ENCODE results near the gene GPR65. TPM values are rescaled to one million over a fixed set of nuclear protein-coding genes. Genes with fewer than 3 reads are reported as not detected.

The GPR65 gene
- total and polyA plus RNA-seq, 10 of the 15 experiments (the other 5 are each of a cell fraction or from before 2014, with no cell fraction given) = 4.4 to 14.7 (median 9.4) TPM

DNA sequence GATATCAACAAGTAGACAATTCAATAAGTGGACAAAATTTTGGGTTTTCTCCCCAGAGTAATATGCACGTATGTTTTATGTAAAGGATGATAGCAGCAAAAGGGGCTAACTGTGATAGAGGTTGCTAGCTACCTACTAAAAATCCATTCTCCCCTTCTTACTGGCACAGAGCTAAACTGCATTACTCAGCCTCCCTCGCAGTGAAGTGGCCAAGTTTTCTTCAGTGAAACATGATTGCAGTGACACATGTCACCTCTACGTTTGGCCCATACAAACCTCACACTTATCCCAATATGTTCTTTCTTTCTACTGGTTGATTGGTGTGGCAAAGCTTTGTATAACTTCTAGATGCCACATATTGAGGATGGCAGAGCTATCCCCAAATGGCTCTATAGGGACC, 34.3 kb downstream of the GPR65 start:
- Histone ChIP-seq H3K4me1 (ENCODE audit: control insufficient read depth, insufficient read depth, low read length) (no peaks in the 10 kb centered on the region), H3K27me3 (replicated peaks in 1 of 2; ENCODE audit: control insufficient read depth in 2 of 2, insufficient read depth in 2 of 2, low read length in 1 of 2) (peaks cover 0 to 3% of the 10 kb centered on the region in 2 experiments; a peak in 1 of 4 replicates), H3K79me2 (ENCODE audit: control insufficient read depth, insufficient read depth, low read length) (no peaks in the 10 kb centered on the region), H2AFZ (ENCODE audit: control insufficient read depth, low read depth, low read length) (no peak overlapping the region), H4K20me1 (ENCODE audit: control insufficient read depth, insufficient read depth) (no peaks in the 10 kb centered on the region), H3K36me3 (ENCODE audit: control insufficient read depth in 2 of 2, insufficient read depth in 2 of 2, low read length in 1 of 2) (no peaks in the 10 kb centered on the region), H3K4me2 (ENCODE audit: control insufficient read depth, insufficient read depth) (no peak overlapping the region), H3K9me3 (replicated peaks; ENCODE audit: control insufficient read depth, insufficient read depth, low read length) (no peaks in the 10 kb centered on the region), H3K9ac (ENCODE audit: control insufficient read depth, insufficient read depth, low read length) (no peak overlapping the region), H3K4me3 (no peak overlapping the region), H3K27ac (ENCODE audit: control insufficient read depth, insufficient read depth) (no peak overlapping the region)
- SMC1A ChIA-PET (ENCODE audit: uncharacterized antibody, unreplicated experiment) = interaction anchor here (1.3 kb wide), 1 partner anchor 16 kb away, joined by 4 read pairs; no protein-coding TSS in a partner anchor
- TF ChIP-seq GATAD2B (conservative IDR thresholded peaks at IDR 0.05; ENCODE audit: low read depth) (no peak), YY1 (IDR thresholded peaks at IDR 0.05; ENCODE audit: low read depth, low read length) (no peak), STAT1 (conservative IDR thresholded peaks at IDR 0.05) (no peak), ZNF274 (IDR thresholded peaks at IDR 0.05; ENCODE audit: insufficient read depth, insufficient read length) (no peak), ETV6 (conservative IDR thresholded peaks at IDR 0.05 in 1 of 2, IDR thresholded peaks at IDR 0.05 in 1 of 2; ENCODE audit: borderline replicate concordance in 1 of 2, low read depth in 1 of 2) (no peak), POU2F2 (IDR thresholded peaks at IDR 0.05; ENCODE audit: borderline replicate concordance, low read depth, low read length) (no peak), PAX5 (IDR thresholded peaks at IDR 0.05; ENCODE audit: borderline replicate concordance, low read depth, low read length) (no peak), IKZF1 (conservative IDR thresholded peaks at IDR 0.05) (no peak), LARP7 (IDR thresholded peaks at IDR 0.05) (no peak), POLR2AphosphoS2 (IDR thresholded peaks at IDR 0.05; ENCODE audit: low read depth, low read length) (no peak), SMARCA5 (IDR thresholded peaks at IDR 0.05) (no peak)
- TF ChIP-seq, protein P1, sequence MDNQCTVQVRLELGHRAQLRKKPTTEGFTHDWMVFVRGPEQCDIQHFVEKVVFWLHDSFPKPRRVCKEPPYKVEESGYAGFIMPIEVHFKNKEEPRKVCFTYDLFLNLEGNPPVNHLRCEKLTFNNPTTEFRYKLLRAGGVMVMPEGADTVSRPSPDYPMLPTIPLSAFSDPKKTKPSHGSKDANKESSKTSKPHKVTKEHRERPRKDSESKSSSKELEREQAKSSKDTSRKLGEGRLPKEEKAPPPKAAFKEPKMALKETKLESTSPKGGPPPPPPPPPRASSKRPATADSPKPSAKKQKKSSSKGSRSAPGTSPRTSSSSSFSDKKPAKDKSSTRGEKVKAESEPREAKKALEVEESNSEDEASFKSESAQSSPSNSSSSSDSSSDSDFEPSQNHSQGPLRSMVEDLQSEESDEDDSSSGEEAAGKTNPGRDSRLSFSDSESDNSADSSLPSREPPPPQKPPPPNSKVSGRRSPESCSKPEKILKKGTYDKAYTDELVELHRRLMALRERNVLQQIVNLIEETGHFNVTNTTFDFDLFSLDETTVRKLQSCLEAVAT (IDR thresholded peaks at IDR 0.05) = no peak
- TF ChIP-seq, protein P2, sequence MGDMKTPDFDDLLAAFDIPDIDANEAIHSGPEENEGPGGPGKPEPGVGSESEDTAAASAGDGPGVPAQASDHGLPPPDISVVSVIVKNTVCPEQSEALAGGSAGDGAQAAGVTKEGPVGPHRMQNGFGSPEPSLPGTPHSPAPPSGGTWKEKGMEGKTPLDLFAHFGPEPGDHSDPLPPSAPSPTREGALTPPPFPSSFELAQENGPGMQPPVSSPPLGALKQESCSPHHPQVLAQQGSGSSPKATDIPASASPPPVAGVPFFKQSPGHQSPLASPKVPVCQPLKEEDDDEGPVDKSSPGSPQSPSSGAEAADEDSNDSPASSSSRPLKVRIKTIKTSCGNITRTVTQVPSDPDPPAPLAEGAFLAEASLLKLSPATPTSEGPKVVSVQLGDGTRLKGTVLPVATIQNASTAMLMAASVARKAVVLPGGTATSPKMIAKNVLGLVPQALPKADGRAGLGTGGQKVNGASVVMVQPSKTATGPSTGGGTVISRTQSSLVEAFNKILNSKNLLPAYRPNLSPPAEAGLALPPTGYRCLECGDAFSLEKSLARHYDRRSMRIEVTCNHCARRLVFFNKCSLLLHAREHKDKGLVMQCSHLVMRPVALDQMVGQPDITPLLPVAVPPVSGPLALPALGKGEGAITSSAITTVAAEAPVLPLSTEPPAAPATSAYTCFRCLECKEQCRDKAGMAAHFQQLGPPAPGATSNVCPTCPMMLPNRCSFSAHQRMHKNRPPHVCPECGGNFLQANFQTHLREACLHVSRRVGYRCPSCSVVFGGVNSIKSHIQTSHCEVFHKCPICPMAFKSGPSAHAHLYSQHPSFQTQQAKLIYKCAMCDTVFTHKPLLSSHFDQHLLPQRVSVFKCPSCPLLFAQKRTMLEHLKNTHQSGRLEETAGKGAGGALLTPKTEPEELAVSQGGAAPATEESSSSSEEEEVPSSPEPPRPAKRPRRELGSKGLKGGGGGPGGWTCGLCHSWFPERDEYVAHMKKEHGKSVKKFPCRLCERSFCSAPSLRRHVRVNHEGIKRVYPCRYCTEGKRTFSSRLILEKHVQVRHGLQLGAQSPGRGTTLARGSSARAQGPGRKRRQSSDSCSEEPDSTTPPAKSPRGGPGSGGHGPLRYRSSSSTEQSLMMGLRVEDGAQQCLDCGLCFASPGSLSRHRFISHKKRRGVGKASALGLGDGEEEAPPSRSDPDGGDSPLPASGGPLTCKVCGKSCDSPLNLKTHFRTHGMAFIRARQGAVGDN (IDR thresholded peaks at IDR 0.05) = no peak
- TF ChIP-seq, protein P3, sequence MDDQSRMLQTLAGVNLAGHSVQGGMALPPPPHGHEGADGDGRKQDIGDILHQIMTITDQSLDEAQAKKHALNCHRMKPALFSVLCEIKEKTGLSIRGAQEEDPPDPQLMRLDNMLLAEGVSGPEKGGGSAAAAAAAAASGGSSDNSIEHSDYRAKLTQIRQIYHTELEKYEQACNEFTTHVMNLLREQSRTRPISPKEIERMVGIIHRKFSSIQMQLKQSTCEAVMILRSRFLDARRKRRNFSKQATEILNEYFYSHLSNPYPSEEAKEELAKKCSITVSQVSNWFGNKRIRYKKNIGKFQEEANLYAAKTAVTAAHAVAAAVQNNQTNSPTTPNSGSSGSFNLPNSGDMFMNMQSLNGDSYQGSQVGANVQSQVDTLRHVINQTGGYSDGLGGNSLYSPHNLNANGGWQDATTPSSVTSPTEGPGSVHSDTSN (IDR thresholded peaks at IDR 0.05; ENCODE audit: insufficient replicate concordance, low read depth, low read length) = no peak
- in situ Hi-C loops (cut with MboI) = no loop called here
- POLR2A ChIA-PET = no interaction called here
- ATAC-seq (no peak), FAIRE-seq (no peak), DNase-seq (ENCODE audit: low read depth, low spot score) (no peak)
- RAD21 ChIA-PET (ENCODE audit: unreplicated experiment) = no interaction called here
- no TSS peak for BruUV-seq (replicated peaks)
- 33% methylated on average over 3 of the region's 3 CpGs for WGBS (ENCODE audit: insufficient coverage, insufficient replicate concordance, low lambda C conversion rate, missing lambda C conversion rate)
- CTCF ChIA-PET = interaction anchor here (0.6 to 1.2 kb wide), 4 partner anchors 22 to 1912 kb away, joined by 3 to 5 read pairs (median 3); no protein-coding TSS in a partner anchor
- intact Hi-C loops (cut with micrococcal nuclease; ENCODE audit: unreplicated experiment) = no loop called here

Data from GM12878 (cell line).